NCI-H1417 treated with DMSO at 0.1 percent for 48 hours (cell line): Measurements from ENCODE around the gene NUMB.

Experiments
- DNase-seq: peaks from one replicate; lab custom pipeline; 2025; lab: John Stamatoyannopoulos, UW

The NUMB gene

GRCh38 chr14:73231981-73232851 is 226.1 kb downstream of the NUMB start:
- no peak for DNase-seq

- DNase-seq: no peak
Observed at GRCh38 chr14:73230051-73230450, 228.3 kb downstream of the NUMB start.

GRCh38 chr14:73227812-73228781 is 230.2 kb downstream of the NUMB start:
- DNase-seq: no peak

- no peak for DNase-seq
Observed at GRCh38 chr14:73225496-73225895, 232.8 kb downstream of the NUMB start.
